HFFc6 (cell line): ENCODE data around the gene TUBA8. TPM values are rescaled to one million over a fixed set of nuclear protein-coding genes. Genes with fewer than 3 reads are reported as not detected.
"Not testable (repeated sequence)": the region's sequence is repeated elsewhere in the genome, so short reads cannot be mapped to it uniquely, and the experiment has no call there.

Experiments used
- DNase-seq: peaks from one replicate; pipeline ENCODE4 v3.0.0-alpha.2; 2018
- H3K27ac Mint-ChIP-seq: 2 replicates; pipeline ENCODE4 v1.8.0; 2020; ENCODE audit warnings: mild to moderate bottlenecking, mixed read lengths
- H3K27me3 Mint-ChIP-seq: 2 replicates; pipeline ENCODE4 v1.8.0; 2021; ENCODE audit warnings: mild to moderate bottlenecking, moderate library complexity, mixed read lengths; ENCODE audit not compliant: insufficient read depth
- H3K36me3 Mint-ChIP-seq: 2 replicates; pipeline ENCODE4 v1.8.0; 2021; ENCODE audit warnings: low read depth, mixed read lengths
- H3K4me1 Mint-ChIP-seq: 2 replicates; pipeline ENCODE4 v1.8.0; 2020; ENCODE audit warnings: low read depth, mixed read lengths
- H3K4me3 Mint-ChIP-seq: 2 replicates; pipeline ENCODE4 v1.8.0; 2020; ENCODE audit warnings: mild to moderate bottlenecking, moderate library complexity, mixed read lengths
- H3K9me3 Mint-ChIP-seq: 2 replicates; pipeline ENCODE4 v1.8.0; 2020; ENCODE audit warnings: mild to moderate bottlenecking, mixed read lengths
- CTCF ChIP-seq: fragments of 200-600 bp; sonication (generic); IDR thresholded peaks from 2 replicates; pipeline ENCODE4 v1.5.0; 2021; ENCODE audit warnings: antibody characterized with exemption, mild to moderate bottlenecking
- total RNA-seq, 6 experiments: library from RNA; stranded (reverse); fragmentation: NEBNext Ultra II Directional; extraction: Animal tissue kit (Norgen Biotek cat#: 25700); gene quantifications; 2 replicates in 1 of 6; 3 replicates in 5 of 6; pipeline ENCODE4 v1.2.3, GENCODE V29; 2021

The TUBA8 gene
- total RNA-seq, 6 experiments from 2014 or later, result 0.14 to 0.43 (median 0.29) TPM

GRCh38 chr22:18154821-18155390 is 44.3 kb downstream of the TUBA8 start:
- no peaks in the 10 kb centered on the region for H3K36me3 Mint-ChIP-seq
- DNase-seq, result no peak

DNA sequence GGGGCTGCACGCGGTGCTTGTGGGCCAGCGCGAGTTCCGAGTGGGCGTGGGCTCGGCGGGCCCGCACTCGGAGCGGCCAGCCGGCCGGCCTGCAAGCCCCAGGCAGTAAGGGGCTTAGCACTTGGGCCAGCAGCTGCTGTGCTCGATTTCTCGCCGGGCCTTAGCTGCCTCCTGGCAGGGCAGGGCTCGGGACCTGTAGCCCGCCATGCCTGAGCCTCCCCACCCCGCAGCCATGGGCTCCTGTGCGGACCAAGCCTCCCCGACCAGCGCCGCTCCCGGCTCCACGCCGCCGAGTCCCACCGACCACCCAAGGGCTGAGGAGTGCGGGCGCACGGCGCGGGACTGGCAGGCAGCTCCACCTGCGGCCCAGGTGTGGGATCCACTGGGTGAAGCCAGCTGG is 44.9 kb downstream of the TUBA8 start:
- not testable (repeated sequence) for H3K4me3 Mint-ChIP-seq, H3K27me3 Mint-ChIP-seq, H3K27ac Mint-ChIP-seq, H3K9me3 Mint-ChIP-seq, H3K36me3 Mint-ChIP-seq, DNase-seq
- peaks cover 32% of the 10 kb centered on the region for H3K4me1 Mint-ChIP-seq

More at GRCh38 chr22:18154821-18155390, 44.3 kb downstream of the TUBA8 start:
- H3K4me3 Mint-ChIP-seq, result no peak overlapping the region
- H3K27me3 Mint-ChIP-seq, result no peaks in the 10 kb centered on the region; the same call in 1 of the 2 replicates
- peaks cover 38% of the 10 kb centered on the region for H3K4me1 Mint-ChIP-seq
- no peak overlapping the region for H3K27ac Mint-ChIP-seq
- H3K9me3 Mint-ChIP-seq, result no peaks in the 10 kb centered on the region
- TF ChIP-seq CTCF, result no peak

- Mint-ChIP-seq H3K36me3 (no peaks in the 10 kb centered on the region), H3K27ac (peak overlapping the region; percentile 87), H3K9me3 (no peaks in the 10 kb centered on the region), H3K27me3 (peaks cover 3% of the 10 kb centered on the region; the same call in 1 of the 2 replicates), H3K4me1 (peaks cover 30% of the 10 kb centered on the region), H3K4me3 (peak overlapping the region; percentile 57)
- DNase-seq, result peak; percentile 97
- peak; percentile 83 for TF ChIP-seq CTCF
These were observed 46.5 kb downstream of the TUBA8 start for GRCh38 chr22:18156878-18157713.

GRCh38 chr22:18157714-18158028 is 47.1 kb downstream of the TUBA8 start:
- Mint-ChIP-seq H3K27ac (peak overlapping the region; percentile 87), H3K27me3 (peaks cover 3% of the 10 kb centered on the region; the same call in 1 of the 2 replicates), H3K36me3 (no peaks in the 10 kb centered on the region), H3K4me3 (peak overlapping the region; percentile 57), H3K4me1 (peaks cover 30% of the 10 kb centered on the region), H3K9me3 (no peaks in the 10 kb centered on the region)
- DNase-seq, result no peak
- TF ChIP-seq CTCF, result no peak

DNA sequence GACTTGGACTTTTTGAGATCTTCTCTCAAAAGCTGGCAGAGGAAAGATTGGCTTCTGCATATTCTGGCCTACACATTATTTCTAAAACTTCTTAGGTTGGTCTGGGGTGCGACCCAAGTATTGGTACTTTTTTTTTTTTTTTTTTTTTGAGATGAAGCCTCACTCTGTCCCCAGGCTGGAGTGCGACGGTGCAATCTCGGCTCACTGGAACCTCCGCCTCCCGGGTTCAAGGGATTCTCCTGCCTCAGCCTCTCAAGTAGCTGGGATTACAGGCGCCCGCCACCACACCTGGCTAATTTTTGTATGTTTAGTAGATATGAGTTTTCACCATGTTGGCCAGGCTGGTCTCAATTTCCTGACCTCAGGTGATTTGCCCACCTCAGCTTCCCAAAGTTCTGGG is 50.0 kb downstream of the TUBA8 start:
- H3K27me3 Mint-ChIP-seq, H3K36me3 Mint-ChIP-seq, H3K4me3 Mint-ChIP-seq, H3K9me3 Mint-ChIP-seq, DNase-seq, H3K27ac Mint-ChIP-seq: not testable (repeated sequence)
- H3K4me1 Mint-ChIP-seq, result peaks cover 30% of the 10 kb centered on the region

- H3K9me3 Mint-ChIP-seq, H3K27me3 Mint-ChIP-seq, H3K36me3 Mint-ChIP-seq, H3K4me3 Mint-ChIP-seq, H3K27ac Mint-ChIP-seq, DNase-seq, H3K4me1 Mint-ChIP-seq: not testable (repeated sequence)
These were observed 53.2 kb downstream of the TUBA8 start for GRCh38 chr22:18163843-18164242.

DNA sequence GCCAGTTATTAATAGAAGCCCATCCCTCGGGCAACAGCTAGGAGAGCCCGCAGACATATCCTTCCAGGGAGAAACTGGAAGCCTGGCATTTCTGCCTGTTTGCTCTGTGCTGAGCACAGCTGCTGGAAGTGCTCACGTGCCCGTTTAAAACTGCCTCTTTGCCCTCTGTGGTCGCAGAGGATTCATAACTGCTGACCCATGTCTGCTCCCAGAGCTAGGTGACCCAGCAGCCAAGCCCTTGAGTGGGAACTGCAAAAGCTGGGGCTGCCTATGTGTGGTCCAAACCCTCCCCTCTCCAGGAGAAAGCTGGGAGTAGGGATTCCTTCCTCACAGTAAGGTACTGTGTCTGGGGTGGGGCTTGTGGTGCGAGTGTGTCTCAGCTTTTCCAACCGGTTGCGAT is 54.0 kb downstream of the TUBA8 start:
- not testable (repeated sequence) for H3K27me3 Mint-ChIP-seq, H3K4me3 Mint-ChIP-seq, DNase-seq, H3K27ac Mint-ChIP-seq, H3K9me3 Mint-ChIP-seq, H3K36me3 Mint-ChIP-seq, H3K4me1 Mint-ChIP-seq

DNA sequence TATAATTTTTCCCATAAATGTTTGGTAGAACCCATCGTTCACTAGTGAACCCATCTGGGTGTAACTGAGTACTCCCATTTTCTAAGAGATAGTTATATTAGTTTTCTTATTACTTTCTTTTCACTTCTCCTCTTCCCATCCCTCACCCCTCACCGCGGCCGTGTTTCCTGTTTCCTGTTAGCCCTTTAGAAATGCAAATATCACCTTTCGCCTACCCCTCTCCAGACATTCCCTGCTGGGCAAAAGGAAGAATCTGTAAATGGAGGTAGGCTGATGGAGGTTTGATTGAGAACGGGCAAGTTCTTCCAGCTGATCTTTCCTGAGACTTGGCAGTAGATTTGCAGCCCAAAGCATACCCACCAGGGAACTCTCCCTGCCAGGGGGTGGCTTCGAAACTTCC is 54.7 kb downstream of the TUBA8 start:
- H3K27me3 Mint-ChIP-seq, H3K9me3 Mint-ChIP-seq, H3K4me1 Mint-ChIP-seq, H3K4me3 Mint-ChIP-seq, H3K36me3 Mint-ChIP-seq, DNase-seq, H3K27ac Mint-ChIP-seq: not testable (repeated sequence)

GRCh38 chr22:18170284-18170683 is 59.7 kb downstream of the TUBA8 start:
- H3K27ac Mint-ChIP-seq, H3K27me3 Mint-ChIP-seq: not testable (repeated sequence)
- peaks cover 14% of the 10 kb centered on the region; the same call in 1 of the 2 replicates for H3K4me1 Mint-ChIP-seq

DNA sequence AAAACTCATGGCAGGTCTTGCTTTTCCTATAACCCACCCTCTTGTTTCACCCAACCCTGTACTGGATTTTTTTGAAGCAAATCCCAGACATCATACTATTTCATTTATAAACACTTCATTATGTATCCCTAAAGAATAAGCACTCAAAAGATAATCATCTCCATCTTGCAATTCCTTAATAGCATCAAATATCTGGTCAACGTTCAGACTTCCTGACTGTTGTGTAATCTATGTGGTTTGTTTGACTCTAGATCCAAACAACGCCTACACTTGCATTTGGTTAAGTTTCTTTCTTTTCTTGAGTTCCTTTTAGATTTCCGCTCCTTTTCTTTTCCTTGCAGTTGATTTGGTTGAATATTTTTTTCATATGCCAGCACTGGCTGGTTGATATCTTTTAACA is 61.6 kb downstream of the TUBA8 start:
- H3K4me3 Mint-ChIP-seq, H3K36me3 Mint-ChIP-seq, H3K27ac Mint-ChIP-seq, H3K27me3 Mint-ChIP-seq, DNase-seq, H3K9me3 Mint-ChIP-seq: not testable (repeated sequence)
- peaks cover 14% of the 10 kb centered on the region; the same call in 1 of the 2 replicates for H3K4me1 Mint-ChIP-seq

More at GRCh38 chr22:18170284-18170683, 59.7 kb downstream of the TUBA8 start:
- H3K4me3 Mint-ChIP-seq, H3K36me3 Mint-ChIP-seq, H3K9me3 Mint-ChIP-seq, DNase-seq: not testable (repeated sequence)

DNA sequence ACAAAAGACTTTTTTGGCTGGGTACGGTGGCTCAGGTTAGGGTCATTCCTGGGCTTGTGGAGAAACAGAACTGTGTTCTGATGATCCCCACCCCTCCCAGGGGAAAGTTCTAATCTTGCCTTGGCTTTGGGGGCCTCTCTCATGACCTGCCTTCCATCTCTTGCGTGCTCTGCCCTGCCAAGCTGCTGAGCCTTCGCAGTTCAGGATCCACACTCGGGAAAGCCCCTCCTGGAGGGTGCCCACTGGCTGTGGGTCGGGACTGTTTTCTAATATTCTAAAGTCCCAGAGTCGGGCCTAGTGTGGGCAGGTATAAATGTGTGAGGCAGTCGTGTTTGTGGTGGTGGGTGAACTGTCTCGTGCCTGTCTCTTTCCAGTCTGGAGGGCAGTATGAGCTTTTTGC is 62.2 kb downstream of the TUBA8 start:
- peaks cover 14% of the 10 kb centered on the region; the same call in 1 of the 2 replicates for H3K4me1 Mint-ChIP-seq
- DNase-seq, H3K4me3 Mint-ChIP-seq, H3K27ac Mint-ChIP-seq, H3K36me3 Mint-ChIP-seq, H3K27me3 Mint-ChIP-seq, H3K9me3 Mint-ChIP-seq: not testable (repeated sequence)
